Effector memory CD4-positive, alpha-beta T cell (primary cell): ENCODE results near the gene RPL27.
"Not testable (repeated sequence)": the region's sequence is repeated elsewhere in the genome, so short reads cannot be mapped to it uniquely, and the experiment has no call there.

Experiments used
- DNase-seq, 3 donors: peaks; one replicate each; pipeline ENCODE4 v3.0.0-alpha.2; 2020
- H3K27ac ChIP-seq: 2 replicates; pipeline ENCODE4 v1.7.0; 2013; ENCODE audit warnings: mild to moderate bottlenecking, low read length, moderate library complexity; ENCODE audit not compliant: insufficient read depth, poor library complexity, severe bottlenecking
- H3K27me3 ChIP-seq: replicated peaks from 2 replicates; pipeline ENCODE4 v1.7.0; 2013; ENCODE audit warnings: mild to moderate bottlenecking, low read length; ENCODE audit not compliant: insufficient read depth, control insufficient read depth, poor library complexity, severe bottlenecking
- H3K36me3 ChIP-seq: 2 replicates; pipeline ENCODE4 v1.7.0; 2013; ENCODE audit warnings: mild to moderate bottlenecking, low read length, moderate library complexity; ENCODE audit not compliant: control insufficient read depth, insufficient read depth
- H3K4me1 ChIP-seq: 2 replicates; pipeline ENCODE4 v1.7.0; 2013; ENCODE audit warnings: low read length, mild to moderate bottlenecking; ENCODE audit not compliant: control insufficient read depth, insufficient read depth, poor library complexity, severe bottlenecking
- H3K4me3 ChIP-seq: 2 replicates; pipeline ENCODE4 v1.7.0; 2013; ENCODE audit warnings: low read length, low read depth, mild to moderate bottlenecking; ENCODE audit not compliant: insufficient read depth, poor library complexity, severe bottlenecking
- H3K9me3 ChIP-seq: 2 replicates; pipeline ENCODE4 v1.7.0; 2013; ENCODE audit warnings: mild to moderate bottlenecking, low read length, moderate library complexity; ENCODE audit not compliant: control insufficient read depth

RPL27 gene

DNA sequence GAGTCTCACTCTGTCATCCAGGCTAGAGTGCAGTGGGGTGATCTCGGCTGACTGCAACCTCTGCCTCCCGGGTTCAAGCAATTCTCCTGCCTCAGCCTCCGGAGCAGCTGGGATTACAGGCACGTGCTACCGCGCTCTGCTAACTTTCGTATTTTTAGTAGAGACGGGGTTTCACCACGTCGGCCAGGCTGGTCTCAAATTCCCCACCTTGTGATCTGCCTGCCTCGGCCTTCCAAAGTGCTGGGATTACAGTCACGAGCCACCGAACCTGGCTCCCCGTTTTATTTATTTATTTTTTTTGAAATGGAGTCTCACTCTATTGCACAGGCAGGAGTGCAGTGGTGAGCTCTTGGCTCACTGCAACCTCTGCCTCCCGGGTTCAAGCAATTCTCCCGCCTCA, 22.5 kb upstream of the RPL27 start:
- not testable (repeated sequence) for H3K36me3 ChIP-seq, DNase-seq, H3K4me1 ChIP-seq

DNA sequence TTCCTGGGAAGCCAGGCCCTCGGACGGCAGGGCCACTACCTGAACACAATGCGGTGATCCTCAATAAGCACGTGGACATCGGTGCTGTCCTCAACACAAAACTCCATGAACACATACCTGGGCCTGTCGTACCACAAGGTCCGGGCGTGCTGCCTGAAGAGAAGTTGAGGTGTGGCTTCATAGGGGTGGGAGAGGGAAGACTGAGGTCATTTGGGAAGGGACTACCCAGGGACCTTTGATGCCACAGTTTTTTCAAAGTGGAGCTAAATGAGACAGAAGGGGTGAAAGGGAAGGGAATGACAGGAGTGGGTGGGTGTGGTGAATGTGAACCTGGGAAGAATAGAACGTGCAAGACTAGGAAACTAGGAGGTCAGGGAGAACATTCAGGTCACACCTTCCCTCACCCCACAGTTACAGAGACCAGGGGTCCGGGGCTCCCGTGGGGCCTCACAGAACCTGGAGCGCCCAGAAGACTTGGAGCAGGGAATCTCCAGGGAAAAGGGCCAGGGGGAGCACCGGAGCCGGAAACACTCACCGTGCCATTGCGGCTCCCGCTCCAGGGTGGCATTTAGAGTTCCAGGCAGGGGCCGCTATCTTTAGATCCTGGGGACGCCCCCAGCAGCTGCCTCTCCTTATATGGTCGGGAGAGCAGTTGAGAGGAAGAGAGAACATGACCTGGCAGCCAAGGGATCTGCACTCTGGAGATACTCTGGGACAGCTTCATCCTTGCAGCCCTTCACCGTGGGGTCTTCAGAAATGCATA, 18.5 kb upstream of the RPL27 start, which contains the start of gene PTGES3L:
Gene PTGES3L, minus strand, starts transcription at position 570 of the 763 bp plus-strand sequence. Its CDS starts 27 bp downstream, at position 543.
- H3K27ac ChIP-seq, result peak within 1 kb of the TSS; percentile 78
- no peaks in the 10 kb centered on the region for H3K27me3 ChIP-seq
- no peaks in the 10 kb centered on the region for H3K9me3 ChIP-seq
- peak in 2 of 3 donors; percentile 2 to 7 for DNase-seq
- no peaks in the 10 kb centered on the region for H3K36me3 ChIP-seq
- H3K4me1 ChIP-seq, result peaks cover 13% of the 10 kb centered on the region
- H3K4me3 ChIP-seq, result peak within 1 kb of the TSS; percentile 89

More for the DNA sequence above, 22.5 kb upstream of the RPL27 start:
- not testable (repeated sequence) for H3K27ac ChIP-seq, H3K9me3 ChIP-seq, H3K4me3 ChIP-seq, H3K27me3 ChIP-seq

DNA sequence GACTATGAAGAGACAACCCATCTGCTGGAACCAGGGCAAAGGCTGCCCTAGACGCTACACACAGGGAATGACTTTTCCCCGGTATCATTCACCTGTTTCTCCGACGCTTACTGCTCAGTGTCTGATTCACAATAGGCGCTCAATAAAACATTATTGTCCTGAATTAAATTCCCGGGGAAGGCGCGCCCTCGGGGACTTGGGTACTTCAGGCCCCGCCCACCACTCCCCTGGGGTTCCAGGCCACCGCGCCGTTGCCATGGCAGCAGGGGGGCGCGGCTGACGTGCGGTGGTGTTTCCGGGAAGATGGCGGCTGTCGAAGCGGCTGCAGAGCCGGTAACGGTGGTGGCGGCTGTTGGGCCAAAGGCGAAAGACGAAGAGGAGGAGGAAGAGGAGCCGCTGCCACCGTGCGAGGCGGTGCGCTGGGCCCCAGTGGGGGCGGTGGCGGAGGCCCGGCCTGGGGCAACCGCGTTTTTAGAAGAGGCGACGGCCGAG, 17.9 kb upstream of the RPL27 start, which contains the start of gene RUNDC1:
Gene RUNDC1, plus strand, starts transcription at position 292 of the 492 bp plus-strand sequence. Its CDS starts 12 bp downstream, at position 304.
- Histone ChIP-seq H3K36me3 (peaks cover 4% of the 10 kb centered on the region), H3K27ac (peak within 1 kb of the TSS; percentile 78), H3K27me3 (no peaks in the 10 kb centered on the region), H3K9me3 (no peaks in the 10 kb centered on the region), H3K4me3 (peak within 1 kb of the TSS; percentile 89), H3K4me1 (peaks cover 13% of the 10 kb centered on the region)
- peak; percentile 82 to 88 (median 84) for DNase-seq

DNA sequence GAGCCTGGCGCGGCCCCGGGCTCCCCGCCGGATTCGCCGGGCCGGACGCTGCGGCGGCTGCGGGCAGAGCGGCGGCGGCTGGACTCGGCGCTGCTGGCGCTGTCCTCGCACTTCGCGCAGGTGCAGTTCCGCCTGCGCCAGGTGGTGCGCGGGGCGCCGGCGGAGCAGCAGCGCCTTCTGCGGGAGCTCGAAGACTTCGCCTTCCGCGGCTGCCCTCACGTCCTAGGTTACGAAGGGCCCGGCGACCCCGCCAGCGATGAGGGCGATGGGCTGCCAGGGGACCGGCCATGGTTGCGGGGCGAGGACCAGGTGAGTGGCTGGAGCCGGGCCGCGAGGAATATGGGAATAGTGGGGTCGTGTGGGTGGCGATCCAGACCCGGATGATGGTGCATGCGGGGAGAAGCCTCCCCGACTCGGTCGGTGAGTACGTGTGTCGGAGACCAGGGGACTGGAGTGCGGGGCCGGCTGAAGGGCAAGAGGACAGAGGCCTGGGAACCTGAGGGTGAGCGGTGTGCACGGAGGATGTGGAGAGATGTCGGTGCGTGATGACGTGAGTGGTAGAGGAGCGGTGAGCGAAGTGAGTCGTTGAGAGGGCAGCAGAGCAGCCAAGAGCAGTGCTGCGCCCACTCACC, 17.3 kb upstream of the RPL27 start:
- peak overlapping the region; percentile 78 for H3K27ac ChIP-seq
- peak overlapping the region; percentile 89 for H3K4me3 ChIP-seq
- no peaks in the 10 kb centered on the region for H3K9me3 ChIP-seq
- peaks cover 9% of the 10 kb centered on the region for H3K36me3 ChIP-seq
- DNase-seq, result peak in 2 of 3 donors; percentile 11 to 49
- H3K27me3 ChIP-seq, result no peaks in the 10 kb centered on the region
- H3K4me1 ChIP-seq, result peaks cover 13% of the 10 kb centered on the region

DNA sequence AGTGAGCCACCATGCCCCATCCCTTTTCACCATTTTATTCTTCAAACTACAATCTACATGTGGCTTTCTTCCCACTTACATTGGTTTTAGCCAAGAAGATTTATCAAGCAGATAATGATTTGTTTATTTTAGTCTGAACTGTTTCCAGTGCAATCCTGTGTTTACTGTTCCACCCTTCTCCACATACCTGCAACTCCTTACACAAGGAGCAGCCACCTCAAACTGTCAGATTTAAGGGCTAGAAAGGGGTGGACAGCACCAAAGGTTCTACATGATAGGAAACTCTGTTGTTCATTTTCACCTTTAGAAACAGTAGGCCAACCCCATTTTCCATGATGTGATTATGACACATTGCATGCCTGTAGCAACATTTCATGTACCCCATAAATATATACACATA, 16.0 kb upstream of the RPL27 start:
- DNase-seq, result no peak

DNA sequence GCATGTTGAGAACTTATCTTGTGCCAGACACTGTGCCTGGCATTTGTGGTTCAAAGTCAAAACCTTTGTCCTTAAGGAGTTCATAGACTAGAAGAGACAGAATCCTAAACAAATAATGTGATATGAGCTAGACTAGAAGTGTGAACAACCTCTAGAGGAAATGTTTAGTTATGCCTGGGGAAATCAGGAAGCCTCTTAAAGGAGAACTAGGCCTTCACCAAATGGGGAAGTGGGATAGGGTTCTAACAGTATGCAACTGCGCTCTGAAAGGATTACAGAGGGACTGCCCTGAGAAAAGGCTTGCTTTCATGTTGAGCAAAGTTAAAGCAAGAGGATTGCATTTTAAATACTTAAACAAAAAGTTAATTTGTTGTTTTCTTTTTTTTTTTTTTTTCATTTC, 13.0 kb upstream of the RPL27 start:
- Histone ChIP-seq H3K36me3 (peaks cover 42% of the 10 kb centered on the region), H3K9me3 (no peaks in the 10 kb centered on the region), H3K4me1 (peaks cover 9% of the 10 kb centered on the region), H3K4me3 (no peak overlapping the region), H3K27ac (no peak overlapping the region), H3K27me3 (no peaks in the 10 kb centered on the region)
- no peak for DNase-seq

More for the DNA sequence above, 16.0 kb upstream of the RPL27 start:
- Histone ChIP-seq H3K36me3 (peaks cover 15% of the 10 kb centered on the region), H3K9me3 (no peaks in the 10 kb centered on the region), H3K27me3 (no peaks in the 10 kb centered on the region), H3K27ac (no peak overlapping the region), H3K4me1 (peaks cover 13% of the 10 kb centered on the region), H3K4me3 (no peak overlapping the region)

DNA sequence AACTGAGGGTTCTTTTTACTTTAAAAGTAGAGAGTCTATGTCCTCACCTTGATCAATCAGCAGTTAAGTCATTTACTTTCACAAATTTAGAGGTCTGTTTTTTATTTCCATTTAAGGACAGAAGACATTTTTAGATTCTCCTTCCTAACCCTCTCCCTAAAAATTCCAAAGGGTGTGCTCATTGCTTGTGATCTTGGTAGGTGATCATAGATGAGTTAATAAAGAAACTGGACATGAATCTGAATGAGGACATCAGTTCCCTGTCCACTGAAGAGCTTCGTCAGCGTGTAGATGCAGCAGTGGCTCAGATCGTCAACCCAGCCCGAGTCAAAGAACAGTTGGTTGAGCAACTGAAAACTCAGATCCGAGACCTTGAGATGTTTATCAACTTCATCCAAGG, 9.1 kb upstream of the RPL27 start:
- no peak for DNase-seq
- no peaks in the 10 kb centered on the region for H3K27me3 ChIP-seq
- H3K4me3 ChIP-seq, result no peak overlapping the region
- peaks cover 70% of the 10 kb centered on the region for H3K36me3 ChIP-seq
- H3K4me1 ChIP-seq, result no peaks in the 10 kb centered on the region
- no peak overlapping the region for H3K27ac ChIP-seq
- H3K9me3 ChIP-seq, result no peaks in the 10 kb centered on the region

DNA sequence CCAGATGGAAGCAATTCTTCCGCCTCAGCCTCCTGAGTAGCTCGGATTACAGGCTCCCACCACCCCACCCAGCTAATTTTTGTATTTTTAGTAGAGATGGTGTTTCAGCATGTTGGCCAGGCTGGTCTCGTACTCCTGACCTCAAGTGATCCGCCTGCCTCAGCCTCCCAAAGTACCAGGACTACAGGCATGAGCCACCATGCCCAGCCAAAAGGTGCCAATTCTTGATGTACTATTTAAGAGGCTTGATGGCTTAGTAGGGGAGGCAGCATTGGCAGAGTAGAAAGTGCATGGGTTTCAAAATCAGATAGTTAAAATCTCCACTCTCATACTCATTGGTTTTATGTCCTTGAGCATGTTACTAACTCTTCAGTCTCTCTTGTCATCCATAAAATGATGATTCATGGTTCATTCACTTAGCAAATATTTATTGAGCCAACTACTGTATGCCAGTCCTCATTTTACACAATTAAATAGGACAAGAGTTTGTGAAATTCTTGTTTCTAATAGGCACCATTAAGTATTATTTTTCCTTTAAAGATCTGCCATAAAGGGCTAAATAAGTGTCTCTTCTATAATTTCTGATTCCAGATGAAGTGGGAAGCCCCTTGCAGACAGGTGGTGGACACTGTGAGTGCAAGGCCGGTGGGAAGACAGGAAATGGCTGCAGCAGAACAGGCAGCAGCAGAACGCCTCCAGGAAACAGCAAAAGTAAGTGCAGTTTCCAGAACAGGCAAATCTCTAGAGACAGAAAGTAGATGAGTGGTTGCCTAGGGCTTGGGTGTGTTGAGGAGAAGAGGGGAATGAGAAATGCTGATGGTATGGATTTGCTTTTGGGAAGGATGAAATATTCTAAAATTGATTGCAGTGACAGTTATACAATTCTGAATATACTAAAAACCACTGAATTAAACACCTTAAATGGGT, 8.2 kb upstream of the RPL27 start:
- H3K9me3 ChIP-seq, result no peaks in the 10 kb centered on the region
- no peaks in the 10 kb centered on the region for H3K27me3 ChIP-seq
- H3K36me3 ChIP-seq, result peaks cover 69% of the 10 kb centered on the region
- H3K4me3 ChIP-seq, result no peak overlapping the region
- DNase-seq, result no peak
- no peaks in the 10 kb centered on the region for H3K4me1 ChIP-seq
- H3K27ac ChIP-seq, result no peak overlapping the region

DNA sequence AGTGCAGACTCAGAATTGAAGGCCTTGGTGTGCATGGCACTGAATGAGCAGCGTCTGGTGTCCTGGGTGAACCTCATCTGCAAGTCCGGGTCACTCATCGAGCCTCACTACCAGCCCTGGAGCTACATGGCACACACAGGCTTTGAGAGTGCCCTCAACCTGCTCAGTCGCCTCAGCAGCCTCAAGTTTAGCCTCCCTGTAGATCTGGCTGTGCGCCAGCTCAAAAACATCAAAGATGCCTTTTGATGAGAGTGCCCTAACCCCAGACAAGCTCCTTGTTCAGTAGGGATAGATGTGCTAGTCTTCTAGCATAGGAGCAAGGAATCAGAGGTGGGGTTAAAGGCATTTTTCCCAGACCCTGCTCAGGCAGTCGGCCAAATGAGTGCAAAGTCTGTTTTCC, 6.7 kb upstream of the RPL27 start:
- no peak for DNase-seq
- no peak overlapping the region for H3K27ac ChIP-seq
- no peaks in the 10 kb centered on the region for H3K9me3 ChIP-seq
- no peak overlapping the region for H3K4me3 ChIP-seq
- no peaks in the 10 kb centered on the region for H3K4me1 ChIP-seq
- H3K27me3 ChIP-seq, result no peaks in the 10 kb centered on the region
- H3K36me3 ChIP-seq, result peaks cover 61% of the 10 kb centered on the region
